HepG2 (cell line): Measurements from ENCODE around the gene MRI1. TPM values are rescaled to one million over a fixed set of nuclear protein-coding genes. Genes with fewer than 3 reads are reported as not detected.

Experiments used
- BATF2 ChIP-seq: sonication (generic); formaldehyde crosslinking; IDR thresholded peaks from 2 replicates; pipeline ENCODE4 v1.8.0; 2022; ENCODE audit warnings: mild to moderate bottlenecking, missing genetic modification reagents, moderate library complexity
- CC2D1A ChIP-seq: sonication (generic); formaldehyde crosslinking; IDR thresholded peaks from 2 replicates; pipeline ENCODE4 v1.8.1; 2023; ENCODE audit warnings: mild to moderate bottlenecking, missing genetic modification reagents
- CHCHD3 ChIP-seq: sonication (generic); formaldehyde crosslinking; IDR thresholded peaks from 2 replicates; pipeline ENCODE4 v1.8.0; 2022; ENCODE audit warnings: mild to moderate bottlenecking, missing genetic modification reagents, moderate library complexity
- GPN1 ChIP-seq: sonication (generic); formaldehyde crosslinking; IDR thresholded peaks from 2 replicates; pipeline ENCODE4 v1.5.1; 2020; ENCODE audit warnings: missing genetic modification reagents, borderline replicate concordance
- GZF1 ChIP-seq: sonication (generic); formaldehyde crosslinking; IDR thresholded peaks from 2 replicates; pipeline ENCODE4 v1.5.1; 2020; ENCODE audit warnings: mild to moderate bottlenecking, missing genetic modification reagents
- HIC2 ChIP-seq: sonication (generic); formaldehyde crosslinking; IDR thresholded peaks from 2 replicates; pipeline ENCODE4 v1.9.0; 2022; ENCODE audit warnings: low read depth, missing genetic modification reagents
- NR2F1 ChIP-seq, 2 experiments: fragments of 450-650 bp in 1 of 2; formaldehyde crosslinking in 1 of 2; IDR thresholded peaks; 2 replicates each; pipeline versions ENCODE4 v1.5.0 to v1.6.1; 2016 to 2020; ENCODE audit warnings: mild to moderate bottlenecking in 1 of 2, missing compliant biosample characterization in 1 of 2, missing genetic modification reagents in 1 of 2, moderate library complexity in 1 of 2
- PATZ1 ChIP-seq: sonication (generic); formaldehyde crosslinking; IDR thresholded peaks from 2 replicates; pipeline ENCODE4 v1.4.0; 2020; ENCODE audit warnings: missing genetic modification reagents
- SKIL ChIP-seq: sonication (generic); formaldehyde crosslinking; IDR thresholded peaks from 2 replicates; pipeline ENCODE4 v1.8.0; 2022; ENCODE audit warnings: missing genetic modification reagents, mild to moderate bottlenecking, moderate library complexity, borderline replicate concordance
- SOX5 ChIP-seq: IDR thresholded peaks from 2 replicates; pipeline ENCODE4 v1.6.1; 2016; ENCODE audit warnings: borderline replicate concordance
- SRY ChIP-seq: sonication (generic); formaldehyde crosslinking; IDR thresholded peaks from 2 replicates; pipeline ENCODE4 v1.8.0; 2022; ENCODE audit warnings: mild to moderate bottlenecking, missing genetic modification reagents
- ZNF20 ChIP-seq: sonication (generic); formaldehyde crosslinking; IDR thresholded peaks from 2 replicates; pipeline ENCODE4 v1.4.0; 2020; ENCODE audit warnings: mild to moderate bottlenecking, moderate library complexity, missing genetic modification reagents
- ZNF280B ChIP-seq: sonication (generic); formaldehyde crosslinking; IDR thresholded peaks from 2 replicates; pipeline ENCODE4 v1.5.0; 2020; ENCODE audit warnings: missing genetic modification reagents, mild to moderate bottlenecking, borderline replicate concordance
- ZNF329 ChIP-seq: sonication (generic); formaldehyde crosslinking; IDR thresholded peaks from 2 replicates; pipeline ENCODE4 v1.9.0; 2021; ENCODE audit warnings: low read depth, mild to moderate bottlenecking, missing genetic modification reagents
- ZNF580 ChIP-seq: IDR thresholded peaks from 2 replicates; pipeline ENCODE4 v1.6.1; 2016; ENCODE audit warnings: low read depth, borderline replicate concordance
- ZNF598 ChIP-seq: sonication (generic); formaldehyde crosslinking; IDR thresholded peaks from 2 replicates; pipeline ENCODE4 v1.5.1; 2020; ENCODE audit warnings: mild to moderate bottlenecking, missing genetic modification reagents, borderline replicate concordance
- ZNF674 ChIP-seq: sonication (generic); formaldehyde crosslinking; IDR thresholded peaks from 2 replicates; pipeline ENCODE4 v1.5.0; 2020; ENCODE audit warnings: low read depth, mild to moderate bottlenecking, missing genetic modification reagents
- ZNF891 ChIP-seq: sonication (generic); formaldehyde crosslinking; IDR thresholded peaks from 2 replicates; pipeline ENCODE4 v1.5.0; 2020; ENCODE audit warnings: mild to moderate bottlenecking, missing genetic modification reagents
- ZSCAN21 ChIP-seq: sonication (generic); formaldehyde crosslinking; IDR thresholded peaks from 2 replicates; pipeline ENCODE4 v1.8.0; 2022; ENCODE audit warnings: mild to moderate bottlenecking, missing genetic modification reagents, moderate library complexity, borderline replicate concordance
- polyA plus RNA-seq, 8 experiments: library from polyadenylated mRNA; depleted of rRNA in 3 of 8; stranded (reverse) in 7 of 8; unstranded in 1 of 8; fragments of >200 nt; fragmentation: Illumina TruSeq in 4 of 8; extraction: Trizol in 4 of 8; gene quantifications; 2 replicates each; pipeline versions ENCODE4 v1.2.1 to v1.2.3, GENCODE V29; 2011 to 2016; ENCODE audit warnings: low read depth in 4 of 8, missing spikeins in 1 of 8, mixed read lengths in 1 of 8; ENCODE audit not compliant: insufficient read depth in 1 of 8
- total RNA-seq, 5 experiments: library from RNA; depleted of rRNA; stranded (reverse); fragments of >200 nt; fragmentation: Illumina TruSeq; extraction: Trizol; gene quantifications; 2 replicates each; pipeline ENCODE4 v1.2.3, GENCODE V29; 2016; ENCODE audit warnings: low read depth in 1 of 5

The MRI1 gene
- total and polyA plus RNA-seq, 2 of the 13 experiments (the other 11 are each of a cell fraction or from before 2014, with no cell fraction given): 20.1 to 20.6 TPM

GRCh38 chr19:13774217-13775191 is 10.2 kb downstream of the MRI1 start, which contains the start of gene C19orf53 (continued):
- TF ChIP-seq ZNF280B (CRISPR knock-in tag): peak; percentile 84; the same call in 1 of the 2 replicates
- 0 out of 2 replicates have a peak, but pooled peaks have one; percentile 85 for TF ChIP-seq ZNF598 (CRISPR knock-in tag)
- TF ChIP-seq CHCHD3 (CRISPR knock-in tag): no peak
- no peak for TF ChIP-seq CC2D1A
- no peak for TF ChIP-seq ZNF329 (CRISPR knock-in tag)
- TF ChIP-seq ZNF20: no peak
- no peak for TF ChIP-seq ZNF674 (CRISPR knock-in tag)
- peak; percentile 87; the same call in 1 of the 2 replicates for TF ChIP-seq ZSCAN21
- peak; percentile 84 for TF ChIP-seq ZNF580 (CRISPR knock-in tag)
- TF ChIP-seq ZNF891 (CRISPR knock-in tag): peak; percentile 91
- TF ChIP-seq PATZ1 (CRISPR knock-in tag): peak; percentile 35; the same call in 1 of the 2 replicates
- peak; percentile 71; the same call in 1 of the 2 replicates for TF ChIP-seq GPN1 (CRISPR knock-in tag)
- TF ChIP-seq GZF1 (CRISPR knock-in tag): no peak
- TF ChIP-seq HIC2 (CRISPR knock-in tag): no peak
- peak; percentile 66; the same call in 1 of the 2 replicates for TF ChIP-seq SRY (CRISPR knock-in tag)
- no peak for TF ChIP-seq SKIL (CRISPR knock-in tag)
- TF ChIP-seq NR2F1 (CRISPR knock-in tag; IDR thresholded peaks at IDR 0.05): no peak
- TF ChIP-seq SOX5 (CRISPR knock-in tag): peak; percentile 51; the same call in 1 of the 2 replicates
- no peak for TF ChIP-seq BATF2
